Lower leg skin (tissue), 3 donors: Measurements from ENCODE around the gene SOAT2.

Experiments
- CTCF ChIP-seq, 3 donors: fragments of 450-650 bp; IDR thresholded peaks; one replicate each; pipeline ENCODE4 v1.5.1; 2016; ENCODE audit warnings: antibody characterized with exemption in 3 of 3, mild to moderate bottlenecking in 3 of 3, moderate library complexity in 2 of 3
- POLR2A ChIP-seq, 2 donors: fragments of 450-650 bp; IDR thresholded peaks; one replicate each; pipeline ENCODE4 v1.6.1; 2016 to 2017; ENCODE audit warnings: antibody characterized with exemption in 2 of 2, mild to moderate bottlenecking in 1 of 2, moderate library complexity in 1 of 2

- TF ChIP-seq CTCF (IDR thresholded peaks at IDR 0.05) (no peak), POLR2A (IDR thresholded peaks at IDR 0.05) (no peak)
Observed at GRCh38 chr12:53056901-53057300, 46.4 kb upstream of the SOAT2 start.
